Omental fat pad (tissue), 4 donors: ENCODE results near the gene NDUFA5. TPM values are rescaled to one million over a fixed set of nuclear protein-coding genes. Genes with fewer than 3 reads are reported as not detected.

Source experiments
- ATAC-seq: fragments of 150-250 bp; one replicate; pipeline ENCODE4 v1.9.1; 2016; ENCODE audit warnings: mild to moderate bottlenecking, moderate library complexity; ENCODE audit not compliant: low FRiP score
- DNase-seq: peaks from one replicate; pipeline ENCODE4 v3.0.0-alpha.2; 2019; ENCODE audit warnings: low spot score
- CTCF ChIP-seq, 3 donors: fragments of 450-650 bp; IDR thresholded peaks; one replicate each; pipeline ENCODE4 v1.5.1; 2016 to 2017; ENCODE audit warnings: antibody characterized with exemption in 3 of 3, mild to moderate bottlenecking in 3 of 3, moderate library complexity in 2 of 3
- total RNA-seq, 4 donors: library from RNA; depleted of rRNA; stranded (reverse); fragments of >200 nt; gene quantifications; one replicate each; pipeline ENCODE4 v1.1.0, GENCODE V29; 2016

NDUFA5 gene
- total RNA-seq: 10 to 100 TPM; 24.6 to 42.2 (median 31.1) TPM

DNA sequence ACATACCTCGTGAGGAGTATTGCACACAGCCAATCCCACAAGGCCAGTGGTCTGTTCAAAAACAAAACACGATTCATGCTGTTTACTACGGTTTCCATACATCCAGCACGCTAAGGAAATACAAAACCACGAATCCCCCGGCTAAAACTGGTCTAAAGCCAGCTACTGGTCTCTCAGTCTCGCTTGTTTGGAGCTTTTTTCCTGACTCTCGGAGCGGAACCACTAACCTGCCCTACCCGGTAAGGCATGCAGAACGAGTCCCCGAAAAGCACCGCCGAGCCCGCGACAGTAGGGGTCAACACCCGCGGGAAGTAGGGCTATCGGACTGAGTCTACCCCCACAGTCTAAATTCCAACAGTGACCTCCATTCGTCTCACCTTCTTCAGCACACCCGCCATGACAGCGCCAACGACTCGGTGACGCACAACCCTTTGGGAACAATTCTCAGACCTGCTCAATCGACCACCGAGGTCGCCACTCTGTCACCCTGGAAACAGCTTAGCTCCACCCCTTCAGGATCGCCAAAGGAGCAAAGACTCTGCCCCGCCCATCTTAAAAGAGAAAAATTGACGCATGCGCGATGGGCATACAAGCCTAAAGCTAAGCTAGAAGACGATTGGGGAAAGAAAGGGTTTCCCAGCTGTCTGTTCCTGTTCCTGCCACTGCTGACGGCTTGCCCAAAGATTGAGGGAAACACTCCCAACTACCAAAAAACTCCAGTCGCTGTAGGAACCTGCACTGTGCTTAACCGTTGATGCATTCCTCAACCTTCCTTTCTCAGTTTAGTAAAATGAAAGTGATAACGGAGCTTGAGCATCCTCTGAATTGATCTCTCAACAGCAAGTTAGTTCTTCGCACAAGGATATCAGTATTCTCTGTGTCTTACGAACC, at the start of gene NDUFA5:
Gene NDUFA5, minus strand, starts transcription at position 421 of the 891 bp plus-strand sequence. Its CDS starts 23 bp downstream, at position 398.
- no peak for TF ChIP-seq CTCF (IDR thresholded peaks at IDR 0.05)
- ATAC-seq (peak; percentile 100), DNase-seq (peak; percentile 90)

DNA sequence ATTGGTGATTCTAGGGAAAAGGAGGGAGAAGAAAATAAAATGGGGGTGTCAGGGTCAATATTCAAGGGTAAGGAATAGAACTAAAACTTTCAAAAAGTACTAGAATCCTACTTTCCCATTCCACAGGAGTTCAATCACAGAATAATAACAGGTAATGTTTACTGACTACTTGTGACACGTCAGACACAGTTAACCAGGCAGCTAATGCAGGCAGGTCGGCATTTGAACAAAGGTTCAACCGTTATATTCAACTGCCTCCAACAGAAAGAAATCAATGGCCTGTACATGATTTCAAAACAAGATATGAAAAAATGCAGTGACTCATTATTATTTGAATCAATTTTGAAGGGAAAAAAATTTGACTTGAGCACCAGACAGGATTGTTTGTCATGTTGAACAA, 47.1 kb upstream of the NDUFA5 start:
- no peak for TF ChIP-seq CTCF (IDR thresholded peaks at IDR 0.05)
- no peak for DNase-seq

GRCh38 chr7:123602648-123603047, 45.0 kb upstream of the NDUFA5 start:
- no peak for ATAC-seq
- no peak for TF ChIP-seq CTCF (IDR thresholded peaks at IDR 0.05)
- DNase-seq: no peak

More for the DNA sequence above, 47.1 kb upstream of the NDUFA5 start:
- no peak for ATAC-seq

DNA sequence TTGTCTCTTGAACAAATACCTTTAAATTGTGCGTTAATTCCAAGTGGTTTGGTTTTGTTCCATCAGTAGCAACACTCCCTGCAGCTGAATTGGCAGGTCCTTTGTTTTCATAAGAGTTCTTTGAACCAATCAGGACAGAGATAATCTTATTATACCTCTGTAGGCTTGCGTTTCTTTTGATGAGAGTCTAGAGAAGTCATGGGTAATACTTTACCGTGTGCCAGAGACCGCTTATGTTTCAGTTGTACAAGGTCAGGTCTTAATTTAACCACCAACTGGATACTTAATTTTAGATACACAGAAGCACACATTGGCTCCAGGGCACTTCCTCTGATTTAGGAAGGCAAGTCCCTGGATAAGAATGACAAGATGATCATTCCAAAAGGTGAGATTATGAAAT, 43.9 kb upstream of the NDUFA5 start, which contains the start of gene ASB15:
Gene ASB15, plus strand, starts transcription at position 292 of the 400 bp plus-strand sequence. CDS start 12,682 bp downstream, outside the sequence.
- TF ChIP-seq CTCF (IDR thresholded peaks at IDR 0.05): no peak
- no peak for DNase-seq
- no peak for ATAC-seq

- no peak for TF ChIP-seq CTCF (IDR thresholded peaks at IDR 0.05)
- ATAC-seq: no peak
- DNase-seq: no peak
These were observed 43.3 kb upstream of the NDUFA5 start for GRCh38 chr7:123600876-123601275.

- no peak for TF ChIP-seq CTCF (IDR thresholded peaks at IDR 0.05)
- ATAC-seq (no peak), DNase-seq (no peak)
These were observed 42.1 kb upstream of the NDUFA5 start for GRCh38 chr7:123599766-123600165.

- no peak for TF ChIP-seq CTCF (IDR thresholded peaks at IDR 0.05)
- ATAC-seq (no peak), DNase-seq (no peak)
These were observed 41.0 kb upstream of the NDUFA5 start for GRCh38 chr7:123598657-123599056.
